ENCODE measurements around the gene OLFML2A.

Gene OLFML2A

DNA sequence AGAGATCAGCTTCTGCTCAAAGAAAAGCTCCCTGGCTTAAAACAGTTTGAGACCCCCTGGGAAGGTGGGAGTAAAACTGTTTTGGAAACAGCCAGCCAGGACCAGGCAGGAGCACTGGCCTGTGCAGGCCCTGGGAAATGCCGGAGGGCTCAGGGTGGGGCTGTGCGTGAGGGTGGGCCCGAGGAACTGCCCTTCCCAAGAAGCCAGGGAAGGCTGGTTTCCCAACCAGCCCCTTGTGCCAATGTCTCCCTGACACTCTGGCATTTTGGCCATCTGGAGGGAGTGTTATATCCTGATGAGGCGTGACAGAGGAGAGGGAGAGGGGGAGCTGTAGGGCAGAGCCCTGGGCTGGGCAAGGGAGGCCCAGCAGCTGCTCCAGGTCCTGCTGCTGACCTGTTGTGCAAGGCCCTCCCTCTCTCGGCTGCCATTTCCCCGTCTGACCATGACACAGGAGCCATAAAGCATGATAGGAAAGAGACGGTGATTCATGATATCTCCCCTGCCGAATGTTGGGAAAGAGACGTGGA lies 16.1 kb downstream of the OLFML2A start:
- H3K9me3 ChIP-seq (ENCODE audit: control insufficient read depth, low read length), result no peaks in the 10 kb centered on the region
- no peak overlapping the region for H3K9ac ChIP-seq (ENCODE audit: low read length)
- peaks cover 9% of the 10 kb centered on the region for H3K27me3 ChIP-seq (ENCODE audit: control insufficient read depth, insufficient read depth, low read length)
- no peak overlapping the region for H3K4me3 ChIP-seq (ENCODE audit: low read length)
- H3K4me1 ChIP-seq (ENCODE audit: control insufficient read depth, insufficient read depth, low read length), result no peaks in the 10 kb centered on the region
- no peaks in the 10 kb centered on the region for H3K36me3 ChIP-seq (ENCODE audit: control insufficient read depth, insufficient read depth, low read length)

- no peaks in the 10 kb centered on the region for H3K4me1 ChIP-seq (ENCODE audit: control insufficient read depth, insufficient read depth, low read length)
- H3K36me3 ChIP-seq (ENCODE audit: control insufficient read depth, insufficient read depth, low read length), result no peaks in the 10 kb centered on the region
- H3K27me3 ChIP-seq (ENCODE audit: control insufficient read depth, insufficient read depth, low read length), result peaks cover 9% of the 10 kb centered on the region
- H3K4me3 ChIP-seq (ENCODE audit: low read length), result no peak overlapping the region
- H3K9me3 ChIP-seq (ENCODE audit: control insufficient read depth, low read length), result no peaks in the 10 kb centered on the region
- no peak overlapping the region for H3K9ac ChIP-seq (ENCODE audit: low read length)
These were observed 18.1 kb downstream of the OLFML2A start for GRCh38 chr9:124794902-124795491.

GRCh38 chr9:124795881-124796431 lies 19.0 kb downstream of the OLFML2A start:
- no peaks in the 10 kb centered on the region for H3K36me3 ChIP-seq (ENCODE audit: control insufficient read depth, insufficient read depth, low read length)
- H3K9me3 ChIP-seq (ENCODE audit: control insufficient read depth, low read length), result no peaks in the 10 kb centered on the region
- H3K27me3 ChIP-seq (ENCODE audit: control insufficient read depth, insufficient read depth, low read length), result peaks cover 9% of the 10 kb centered on the region
- no peak overlapping the region for H3K4me3 ChIP-seq (ENCODE audit: low read length)
- H3K4me1 ChIP-seq (ENCODE audit: control insufficient read depth, insufficient read depth, low read length), result no peaks in the 10 kb centered on the region
- H3K9ac ChIP-seq (ENCODE audit: low read length), result no peak overlapping the region

DNA sequence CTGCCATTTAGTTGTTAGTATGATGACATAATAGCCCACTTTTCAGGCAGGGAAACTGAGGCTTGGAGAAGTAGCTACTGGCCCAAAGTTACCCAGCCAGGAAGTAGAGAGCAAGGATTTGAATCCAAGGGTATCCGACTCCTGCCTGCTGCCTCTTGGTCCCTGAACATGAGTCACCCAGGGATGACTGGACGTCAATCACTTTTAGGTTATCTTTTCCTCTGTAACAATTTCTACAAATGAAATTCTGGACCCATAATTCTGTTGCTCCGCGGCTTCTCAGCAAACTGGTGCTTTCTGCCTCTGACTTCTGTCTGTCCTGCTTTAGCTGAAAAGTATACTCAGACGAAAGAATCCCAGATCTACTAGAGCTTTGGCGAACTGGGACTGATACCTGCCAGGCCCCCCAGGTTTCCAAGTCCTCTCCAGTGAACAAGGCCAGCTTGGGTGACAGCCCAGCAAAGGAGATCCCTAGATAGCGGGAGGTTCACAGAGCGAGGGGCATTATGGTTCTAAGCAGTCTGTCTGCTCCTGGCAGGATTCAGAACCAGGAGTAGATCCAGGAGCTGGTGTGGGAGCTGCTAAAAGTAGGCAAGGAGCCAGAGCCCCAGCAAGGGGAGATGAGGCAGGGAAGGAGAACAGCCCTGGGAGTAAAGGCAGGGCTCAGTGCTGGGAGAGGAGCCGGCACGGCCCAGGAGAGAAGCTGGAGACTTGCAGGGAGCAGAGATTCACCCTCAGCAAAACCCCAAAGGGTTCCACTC lies 20.6 kb downstream of the OLFML2A start:
- Histone ChIP-seq H3K4me3 (ENCODE audit: low read length) (no peak overlapping the region), H3K36me3 (ENCODE audit: control insufficient read depth, insufficient read depth, low read length) (no peaks in the 10 kb centered on the region), H3K9me3 (ENCODE audit: control insufficient read depth, low read length) (no peaks in the 10 kb centered on the region), H3K27me3 (ENCODE audit: control insufficient read depth, insufficient read depth, low read length) (peaks cover 9% of the 10 kb centered on the region), H3K9ac (ENCODE audit: low read length) (no peak overlapping the region), H3K4me1 (ENCODE audit: control insufficient read depth, insufficient read depth, low read length) (no peaks in the 10 kb centered on the region)

- Histone ChIP-seq H3K36me3 (ENCODE audit: control insufficient read depth, insufficient read depth, low read length) (no peaks in the 10 kb centered on the region), H3K4me3 (ENCODE audit: low read length) (no peak overlapping the region), H3K27me3 (ENCODE audit: control insufficient read depth, insufficient read depth, low read length) (peaks cover 9% of the 10 kb centered on the region), H3K9ac (ENCODE audit: low read length) (no peak overlapping the region), H3K4me1 (ENCODE audit: control insufficient read depth, insufficient read depth, low read length) (no peaks in the 10 kb centered on the region), H3K9me3 (ENCODE audit: control insufficient read depth, low read length) (no peaks in the 10 kb centered on the region)
These were observed 22.5 kb downstream of the OLFML2A start for GRCh38 chr9:124799274-124800006.

- Histone ChIP-seq H3K27me3 (ENCODE audit: control insufficient read depth, insufficient read depth, low read length) (peaks cover 9% of the 10 kb centered on the region), H3K9ac (ENCODE audit: low read length) (no peak overlapping the region), H3K4me3 (ENCODE audit: low read length) (no peak overlapping the region), H3K36me3 (ENCODE audit: control insufficient read depth, insufficient read depth, low read length) (no peaks in the 10 kb centered on the region), H3K4me1 (ENCODE audit: control insufficient read depth, insufficient read depth, low read length) (no peaks in the 10 kb centered on the region), H3K9me3 (ENCODE audit: control insufficient read depth, low read length) (no peaks in the 10 kb centered on the region)
These were observed 23.6 kb downstream of the OLFML2A start for GRCh38 chr9:124800306-124801259.

DNA sequence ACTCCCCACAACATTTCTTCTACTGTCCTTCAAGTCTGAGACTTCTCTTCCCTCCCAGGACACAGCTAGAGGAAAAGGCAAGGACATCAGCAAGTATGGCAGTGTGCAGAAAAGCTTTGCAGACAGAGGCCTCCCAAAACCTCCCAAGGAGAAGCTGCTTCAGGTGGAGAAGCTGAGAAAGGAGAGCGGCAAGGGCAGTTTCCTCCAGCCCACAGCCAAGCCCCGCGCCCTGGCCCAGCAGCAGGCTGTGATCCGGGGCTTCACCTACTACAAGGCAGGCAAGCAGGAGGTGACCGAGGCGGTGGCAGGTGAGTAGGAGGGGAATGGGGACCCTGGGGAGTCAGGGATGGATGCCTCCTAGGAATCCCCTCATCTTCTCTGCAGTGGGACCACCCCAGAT lies 24.4 kb downstream of the OLFML2A start:
- no peak overlapping the region for H3K4me3 ChIP-seq (ENCODE audit: low read length)
- H3K36me3 ChIP-seq (ENCODE audit: control insufficient read depth, insufficient read depth, low read length), result no peaks in the 10 kb centered on the region
- H3K4me1 ChIP-seq (ENCODE audit: control insufficient read depth, insufficient read depth, low read length), result no peaks in the 10 kb centered on the region
- H3K27me3 ChIP-seq (ENCODE audit: control insufficient read depth, insufficient read depth, low read length), result peaks cover 5% of the 10 kb centered on the region
- H3K9me3 ChIP-seq (ENCODE audit: control insufficient read depth, low read length), result no peaks in the 10 kb centered on the region
- H3K9ac ChIP-seq (ENCODE audit: low read length), result no peak overlapping the region

DNA sequence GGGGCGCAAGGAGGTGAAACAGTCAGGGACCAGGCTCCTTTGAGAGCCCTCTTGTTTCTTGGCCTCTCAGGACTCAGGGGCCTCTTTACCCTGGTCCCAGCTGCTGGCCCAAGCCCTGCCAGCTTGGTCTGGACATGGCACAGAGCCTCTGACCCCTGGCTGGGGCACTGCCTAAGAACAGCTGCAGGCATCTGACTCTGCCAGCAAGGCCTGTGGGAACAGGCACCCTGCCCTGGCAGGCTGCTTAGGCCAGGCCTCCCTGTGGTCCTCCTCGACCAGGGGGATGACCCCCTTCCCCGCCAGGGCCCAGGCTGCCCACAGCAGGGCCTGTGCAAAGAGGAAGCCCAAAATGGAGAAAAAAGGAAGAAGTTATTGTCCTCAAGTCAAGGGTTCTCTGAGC lies 25.5 kb downstream of the OLFML2A start:
- H3K9ac ChIP-seq (ENCODE audit: low read length), result no peak overlapping the region

DNA sequence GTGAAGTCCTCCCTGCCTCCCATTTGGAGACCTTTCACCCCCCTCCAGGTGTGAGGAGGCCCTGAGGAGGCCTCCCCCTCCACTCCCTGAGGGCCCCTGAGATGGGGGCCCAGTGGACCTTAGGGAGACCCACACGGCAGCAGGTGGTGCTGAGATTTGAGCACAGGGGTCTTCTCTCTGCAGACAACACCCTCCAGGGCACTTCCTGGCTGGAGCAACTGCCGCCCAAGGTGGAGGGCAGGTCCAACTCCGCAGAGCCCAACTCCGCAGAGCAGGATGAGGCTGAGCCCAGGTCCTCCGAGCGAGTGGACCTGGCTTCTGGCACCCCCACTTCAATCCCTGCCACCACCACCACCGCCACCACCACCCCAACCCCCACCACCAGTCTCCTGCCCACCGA lies 27.0 kb downstream of the OLFML2A start:
- Histone ChIP-seq H3K4me1 (ENCODE audit: control insufficient read depth, insufficient read depth, low read length) (no peaks in the 10 kb centered on the region), H3K9me3 (ENCODE audit: control insufficient read depth, low read length) (no peaks in the 10 kb centered on the region), H3K36me3 (ENCODE audit: control insufficient read depth, insufficient read depth, low read length) (no peaks in the 10 kb centered on the region)

More for the DNA sequence above, 25.5 kb downstream of the OLFML2A start:
- Histone ChIP-seq H3K36me3 (ENCODE audit: control insufficient read depth, insufficient read depth, low read length) (no peaks in the 10 kb centered on the region), H3K9me3 (ENCODE audit: control insufficient read depth, low read length) (no peaks in the 10 kb centered on the region), H3K4me3 (ENCODE audit: low read length) (no peak overlapping the region), H3K4me1 (ENCODE audit: control insufficient read depth, insufficient read depth, low read length) (no peaks in the 10 kb centered on the region), H3K27me3 (ENCODE audit: control insufficient read depth, insufficient read depth, low read length) (no peaks in the 10 kb centered on the region)

GRCh38 chr9:124805186-124805585 lies 28.3 kb downstream of the OLFML2A start:
- no peak overlapping the region for H3K9ac ChIP-seq (ENCODE audit: low read length)
- no peaks in the 10 kb centered on the region for H3K4me1 ChIP-seq (ENCODE audit: control insufficient read depth, insufficient read depth, low read length)
- H3K9me3 ChIP-seq (ENCODE audit: control insufficient read depth, low read length), result no peaks in the 10 kb centered on the region
- H3K4me3 ChIP-seq (ENCODE audit: low read length), result no peak overlapping the region
- no peaks in the 10 kb centered on the region for H3K27me3 ChIP-seq (ENCODE audit: control insufficient read depth, insufficient read depth, low read length)
- H3K36me3 ChIP-seq (ENCODE audit: control insufficient read depth, insufficient read depth, low read length), result no peaks in the 10 kb centered on the region

More for the DNA sequence above, 27.0 kb downstream of the OLFML2A start:
- H3K4me3 ChIP-seq (ENCODE audit: low read length), result no peak overlapping the region
- H3K9ac ChIP-seq (ENCODE audit: low read length), result no peak overlapping the region
- no peaks in the 10 kb centered on the region for H3K27me3 ChIP-seq (ENCODE audit: control insufficient read depth, insufficient read depth, low read length)

DNA sequence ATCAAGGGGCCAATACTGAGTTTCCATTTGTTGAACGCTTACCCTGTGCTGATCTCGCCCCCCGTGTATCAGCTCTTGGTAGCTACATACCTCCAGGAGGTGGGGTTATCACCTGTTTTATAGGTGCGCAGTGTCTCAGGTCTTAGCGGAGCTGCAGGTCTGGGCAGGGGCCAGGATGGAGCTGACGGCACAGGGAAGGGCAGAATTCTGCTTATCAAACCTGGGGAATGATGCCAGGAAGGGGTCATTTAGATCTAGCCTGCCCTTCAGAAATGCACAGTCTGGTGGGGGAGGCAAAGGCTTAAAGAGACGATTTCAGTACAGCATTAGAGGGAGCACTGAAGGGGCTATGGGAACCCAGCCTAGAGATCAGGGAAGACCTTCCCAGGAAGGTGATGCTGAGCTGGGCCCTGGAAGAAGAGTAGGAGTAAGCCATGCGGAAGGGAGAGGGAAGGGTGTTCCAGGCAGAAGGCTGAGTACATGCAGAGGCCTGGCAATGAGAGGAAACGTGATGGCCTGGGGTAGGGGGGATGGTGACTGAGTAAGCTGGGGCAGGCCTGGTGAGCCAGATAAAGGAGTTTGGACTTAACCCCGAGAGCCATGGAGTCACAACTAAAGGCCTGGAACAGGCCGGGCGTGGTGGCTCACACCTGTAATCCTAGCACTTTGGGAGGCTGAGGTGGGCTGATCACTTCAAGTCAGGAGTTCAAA lies 31.5 kb downstream of the OLFML2A start:
- Histone ChIP-seq H3K36me3 (ENCODE audit: control insufficient read depth, insufficient read depth, low read length) (no peaks in the 10 kb centered on the region), H3K4me3 (ENCODE audit: low read length) (no peak overlapping the region), H3K9me3 (ENCODE audit: control insufficient read depth, low read length) (no peaks in the 10 kb centered on the region), H3K27me3 (ENCODE audit: control insufficient read depth, insufficient read depth, low read length) (no peaks in the 10 kb centered on the region), H3K4me1 (ENCODE audit: control insufficient read depth, insufficient read depth, low read length) (no peaks in the 10 kb centered on the region), H3K9ac (ENCODE audit: low read length) (no peak overlapping the region)

Measured in mucosa of stomach (tissue), 1 donor.